Tibial nerve (tissue), 4 donors: ENCODE data around the gene DPRX. TPM values are rescaled to one million over a fixed set of nuclear protein-coding genes. Genes with fewer than 3 reads are reported as not detected.

Experiments
- DNase-seq, 2 donors: peaks; one replicate each; pipeline ENCODE4 v3.0.0-alpha.2; 2019; ENCODE audit warnings: low spot score in 2 of 2
- H3K27ac ChIP-seq, 4 donors: fragments of 200-600 bp; sonication (generic) in 3 of 4; one replicate each; pipeline ENCODE4 v1.5.1; 2017 to 2019; ENCODE audit warnings: mild to moderate bottlenecking in 1 of 4
- H3K27me3 ChIP-seq, 2 donors: fragments of 200-600 bp; sonication (generic) in 1 of 2; one replicate each; pipeline versions ENCODE4 v1.5.1 to v1.6.0; 2017 to 2019
- H3K36me3 ChIP-seq, 3 donors: fragments of 200-600 bp; sonication (generic); one replicate each; pipeline ENCODE4 v1.5.1; 2018 to 2019
- H3K4me1 ChIP-seq, 4 donors: fragments of 200-600 bp; sonication (generic) in 3 of 4; one replicate each; pipeline ENCODE4 v1.5.1; 2017 to 2019
- H3K4me3 ChIP-seq, 4 donors: fragments of 200-600 bp; sonication (generic) in 3 of 4; one replicate each; pipeline ENCODE4 v1.5.1; 2017 to 2019; ENCODE audit warnings: mild to moderate bottlenecking in 1 of 4, moderate library complexity in 1 of 4
- H3K9me3 ChIP-seq, 4 donors: fragments of 200-600 bp; sonication (generic) in 3 of 4; one replicate each; pipeline ENCODE4 v1.5.1; 2017 to 2019
- EP300 ChIP-seq, 2 donors: sonication (generic); formaldehyde crosslinking; IDR thresholded peaks; one replicate each; pipeline ENCODE4 v1.6.1; 2017; ENCODE audit warnings: antibody characterized with exemption in 2 of 2, mild to moderate bottlenecking in 1 of 2
- POLR2A ChIP-seq, 2 donors: fragments of 450-650 bp; IDR thresholded peaks; one replicate each; pipeline ENCODE4 v1.6.1; 2017; ENCODE audit warnings: antibody characterized with exemption in 2 of 2, mild to moderate bottlenecking in 2 of 2, moderate library complexity in 2 of 2
- WGBS, 2 donors: methylation state at CpG; one replicate each; pipeline ENCODE4 v1.1.5; 2018; 5-methylcytosine and 5-hydroxymethylcytosine counted together
- total RNA-seq, 4 donors: library from RNA; depleted of rRNA; stranded (reverse); fragments of >200 nt; gene quantifications; one replicate each; pipeline ENCODE4 v1.1.0, GENCODE V29; 2016
- TF ChIP-seq, protein P1 (sequence below), 5 experiments: fragments of 200-600 bp in 3 of 5; fragments of 450-650 bp in 2 of 5; sonication (generic) in 3 of 5; IDR thresholded peaks; one replicate each; pipeline ENCODE4 v1.5.1; 2016 to 2019; ENCODE audit warnings: antibody characterized with exemption in 5 of 5, mild to moderate bottlenecking in 3 of 5, moderate library complexity in 2 of 5

DPRX gene
- total RNA-seq, 4 donors from 2014 or later, result not detected

GRCh38 chr19:53596056-53596455 lies 35.7 kb upstream of the DPRX start:
- H3K4me1 ChIP-seq, result no peaks in the 10 kb centered on the region
- DNase-seq, result no peak
- H3K36me3 ChIP-seq, result no peaks in the 10 kb centered on the region
- H3K27ac ChIP-seq, result no peak overlapping the region
- no peak for TF ChIP-seq EP300 (IDR thresholded peaks at IDR 0.05)
- TF ChIP-seq, protein P1, sequence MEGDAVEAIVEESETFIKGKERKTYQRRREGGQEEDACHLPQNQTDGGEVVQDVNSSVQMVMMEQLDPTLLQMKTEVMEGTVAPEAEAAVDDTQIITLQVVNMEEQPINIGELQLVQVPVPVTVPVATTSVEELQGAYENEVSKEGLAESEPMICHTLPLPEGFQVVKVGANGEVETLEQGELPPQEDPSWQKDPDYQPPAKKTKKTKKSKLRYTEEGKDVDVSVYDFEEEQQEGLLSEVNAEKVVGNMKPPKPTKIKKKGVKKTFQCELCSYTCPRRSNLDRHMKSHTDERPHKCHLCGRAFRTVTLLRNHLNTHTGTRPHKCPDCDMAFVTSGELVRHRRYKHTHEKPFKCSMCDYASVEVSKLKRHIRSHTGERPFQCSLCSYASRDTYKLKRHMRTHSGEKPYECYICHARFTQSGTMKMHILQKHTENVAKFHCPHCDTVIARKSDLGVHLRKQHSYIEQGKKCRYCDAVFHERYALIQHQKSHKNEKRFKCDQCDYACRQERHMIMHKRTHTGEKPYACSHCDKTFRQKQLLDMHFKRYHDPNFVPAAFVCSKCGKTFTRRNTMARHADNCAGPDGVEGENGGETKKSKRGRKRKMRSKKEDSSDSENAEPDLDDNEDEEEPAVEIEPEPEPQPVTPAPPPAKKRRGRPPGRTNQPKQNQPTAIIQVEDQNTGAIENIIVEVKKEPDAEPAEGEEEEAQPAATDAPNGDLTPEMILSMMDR (IDR thresholded peaks at IDR 0.05), result no peak
- TF ChIP-seq POLR2A (IDR thresholded peaks at IDR 0.05), result no peak
- 70 to 77% methylated on average over 9 of the region's 9 CpGs for WGBS, 2 donors
- H3K4me3 ChIP-seq, result no peak overlapping the region
- no peaks in the 10 kb centered on the region for H3K27me3 ChIP-seq
- peaks cover 0 to 20% (median 0%) of the 10 kb centered on the region in 4 donors for H3K9me3 ChIP-seq

DNA sequence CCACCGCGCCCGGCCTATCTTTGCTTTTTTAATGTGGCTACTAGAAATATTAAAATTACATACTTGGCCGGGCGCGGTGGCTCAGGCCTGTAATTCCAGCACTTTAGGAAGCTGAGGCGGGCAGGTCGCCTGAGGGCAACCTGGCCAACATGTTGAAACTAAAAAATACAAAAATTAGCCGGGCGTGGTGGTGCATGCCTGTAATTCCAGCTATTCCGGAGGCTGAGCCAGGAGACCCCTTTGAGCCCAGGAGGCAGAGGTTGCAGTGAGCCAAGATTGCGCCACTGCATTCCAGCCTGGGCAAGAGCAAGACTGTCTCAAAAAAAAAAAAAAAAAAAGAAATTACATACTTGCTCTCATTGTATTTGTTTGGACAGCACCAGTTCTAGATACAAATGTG lies 34.8 kb upstream of the DPRX start:
- no peaks in the 10 kb centered on the region for H3K4me1 ChIP-seq
- no peaks in the 10 kb centered on the region for H3K27me3 ChIP-seq
- WGBS, 2 donors, result 78 to 85% methylated on average over 12 of the region's 12 CpGs
- no peak overlapping the region for H3K27ac ChIP-seq
- TF ChIP-seq POLR2A (IDR thresholded peaks at IDR 0.05) (no peak), EP300 (IDR thresholded peaks at IDR 0.05) (no peak)
- TF ChIP-seq, protein P1 (IDR thresholded peaks at IDR 0.05), result no peak
- peaks cover 0 to 19% (median 0%) of the 10 kb centered on the region in 4 donors for H3K9me3 ChIP-seq
- no peaks in the 10 kb centered on the region for H3K36me3 ChIP-seq
- no peak overlapping the region for H3K4me3 ChIP-seq
- no peak for DNase-seq

- Histone ChIP-seq H3K27ac (no peak overlapping the region), H3K4me1 (no peaks in the 10 kb centered on the region), H3K27me3 (no peaks in the 10 kb centered on the region), H3K36me3 (no peaks in the 10 kb centered on the region), H3K9me3 (peaks cover 0 to 11% (median 0%) of the 10 kb centered on the region in 4 donors), H3K4me3 (no peak overlapping the region)
- 84 to 85% methylated on average over 10 of the region's 10 CpGs for WGBS, 2 donors
- no peak for TF ChIP-seq EP300 (IDR thresholded peaks at IDR 0.05)
- no peak for TF ChIP-seq POLR2A (IDR thresholded peaks at IDR 0.05)
- TF ChIP-seq, protein P1 (IDR thresholded peaks at IDR 0.05), result no peak
- DNase-seq, result no peak
Measured at GRCh38 chr19:53598361-53598760, 33.4 kb upstream of the DPRX start.

- no peak for DNase-seq
- WGBS, 2 donors, result 72 to 74% methylated on average over 4 of the region's 4 CpGs
- TF ChIP-seq, protein P1 (IDR thresholded peaks at IDR 0.05), result no peak
- no peak for TF ChIP-seq POLR2A (IDR thresholded peaks at IDR 0.05)
- TF ChIP-seq EP300 (IDR thresholded peaks at IDR 0.05), result no peak
- no peaks in the 10 kb centered on the region for H3K27me3 ChIP-seq
- H3K4me3 ChIP-seq, result no peak overlapping the region
- H3K36me3 ChIP-seq, result no peaks in the 10 kb centered on the region
- H3K9me3 ChIP-seq, result peaks cover 0 to 6% (median 0%) of the 10 kb centered on the region in 4 donors
- no peak overlapping the region for H3K27ac ChIP-seq
- H3K4me1 ChIP-seq, result no peaks in the 10 kb centered on the region
Measured at GRCh38 chr19:53600217-53600616, 31.6 kb upstream of the DPRX start.

GRCh38 chr19:53606031-53606430 lies 25.8 kb upstream of the DPRX start:
- H3K4me3 ChIP-seq, result no peak overlapping the region
- DNase-seq, result no peak
- 81 to 86% methylated on average over 15 of the region's 15 CpGs for WGBS, 2 donors
- H3K27me3 ChIP-seq, result no peaks in the 10 kb centered on the region
- no peak overlapping the region for H3K27ac ChIP-seq
- no peaks in the 10 kb centered on the region for H3K4me1 ChIP-seq
- H3K9me3 ChIP-seq, result peaks cover 0 to 3% (median 0%) of the 10 kb centered on the region in 4 donors
- H3K36me3 ChIP-seq, result no peaks in the 10 kb centered on the region
- no peak for TF ChIP-seq POLR2A (IDR thresholded peaks at IDR 0.05)
- TF ChIP-seq, protein P1 (IDR thresholded peaks at IDR 0.05), result no peak
- TF ChIP-seq EP300 (IDR thresholded peaks at IDR 0.05), result no peak
